Hepatocyte (in vitro differentiated cells): ENCODE results near the gene TSPAN15. TPM values are rescaled to one million over a fixed set of nuclear protein-coding genes. Genes with fewer than 3 reads are reported as not detected.
A peak's percentile ranks its signal among the peaks of the same experiment; 100 is the strongest.

ENCODE experiments used
- DNase-seq: peaks from one replicate; pipeline ENCODE4 v3.0.0-alpha.2; 2016; ENCODE audit warnings: low spot score
- H2AFZ ChIP-seq: fragments of 200-600 bp; sonication (generic); 2 replicates; pipeline ENCODE4 v1.6.0; 2016; ENCODE audit warnings: antibody characterized with exemption, mild to moderate bottlenecking
- H3K27ac ChIP-seq: fragments of 200-600 bp; sonication (generic); 2 replicates; pipeline ENCODE4 v1.5.1; 2016; ENCODE audit warnings: mild to moderate bottlenecking
- H3K27me3 ChIP-seq: fragments of 200-600 bp; sonication (generic); 2 replicates; pipeline ENCODE4 v1.6.1; 2016
- H3K36me3 ChIP-seq: fragments of 200-600 bp; sonication (generic); replicated peaks from 2 replicates; pipeline ENCODE4 v1.5.1; 2016; ENCODE audit warnings: low read depth; ENCODE audit not compliant: insufficient read depth
- H3K4me1 ChIP-seq: fragments of 200-600 bp; sonication (generic); 2 replicates; pipeline ENCODE4 v1.5.1; 2016; ENCODE audit warnings: mild to moderate bottlenecking, moderate library complexity; ENCODE audit not compliant: insufficient read depth
- H3K4me2 ChIP-seq: fragments of 200-600 bp; sonication (generic); 2 replicates; pipeline ENCODE4 v1.6.0; 2016
- H3K4me3 ChIP-seq: fragments of 200-600 bp; sonication (generic); 2 replicates; pipeline ENCODE4 v1.5.1; 2016; ENCODE audit warnings: mild to moderate bottlenecking
- H3K79me2 ChIP-seq: fragments of 200-600 bp; sonication (generic); 2 replicates; pipeline ENCODE4 v1.6.0; 2017; ENCODE audit warnings: mild to moderate bottlenecking
- H3K9me2 ChIP-seq: fragments of 200-600 bp; sonication (generic); replicated peaks from 2 replicates; pipeline ENCODE4 v1.6.0; 2017; ENCODE audit warnings: mild to moderate bottlenecking; ENCODE audit not compliant: insufficient read depth
- H3K9me3 ChIP-seq: fragments of 200-600 bp; sonication (generic); 2 replicates; pipeline ENCODE4 v1.5.1; 2016; ENCODE audit warnings: low read depth, mild to moderate bottlenecking
- H4K20me1 ChIP-seq: fragments of 200-600 bp; sonication (generic); 2 replicates; pipeline ENCODE4 v1.6.0; 2016; ENCODE audit warnings: mild to moderate bottlenecking; ENCODE audit not compliant: insufficient read depth, poor library complexity, severe bottlenecking
- EZH2 ChIP-seq: fragments of 200-600 bp; sonication (generic); IDR thresholded peaks from 2 replicates; pipeline ENCODE4 v1.6.1; 2016; ENCODE audit warnings: antibody characterized with exemption, mild to moderate bottlenecking, borderline replicate concordance
- EZH2phosphoT487 ChIP-seq: fragments of 200-600 bp; sonication (generic); IDR thresholded peaks from one replicate; pipeline ENCODE4 v1.6.1; 2018; ENCODE audit warnings: antibody characterized with exemption, mild to moderate bottlenecking, low read depth, moderate library complexity; ENCODE audit not compliant: unreplicated experiment, severe bottlenecking
- WGBS: methylation state at CpG from one replicate; pipeline ENCODE4 v1.1.6; 2016; ENCODE audit warnings: low lambda C conversion rate; ENCODE audit errors: missing lambda C conversion rate; 5-methylcytosine and 5-hydroxymethylcytosine counted together
- polyA plus RNA-seq: library from polyadenylated mRNA; unstranded; fragments of >200 nt; fragmentation: Nextera tagmentation; extraction: Ambion mirVana; gene quantifications from 2 replicates; pipeline ENCODE4 v1.2.1, GENCODE V29; 2016
- total RNA-seq: library from RNA; depleted of rRNA; stranded (reverse); fragments of >200 nt; gene quantifications from 2 replicates; pipeline ENCODE4 v1.2.3, GENCODE V29; 2014
- TF ChIP-seq, protein P1 (sequence below): fragments of 200-600 bp; sonication (generic); IDR thresholded peaks from 2 replicates; pipeline ENCODE4 v1.5.1; 2016; ENCODE audit warnings: antibody characterized with exemption, mild to moderate bottlenecking; ENCODE audit not compliant: poor library complexity

Gene TSPAN15
- total and polyA plus RNA-seq, 2 experiments from 2014 or later, result 29.0 to 66.4 TPM

DNA sequence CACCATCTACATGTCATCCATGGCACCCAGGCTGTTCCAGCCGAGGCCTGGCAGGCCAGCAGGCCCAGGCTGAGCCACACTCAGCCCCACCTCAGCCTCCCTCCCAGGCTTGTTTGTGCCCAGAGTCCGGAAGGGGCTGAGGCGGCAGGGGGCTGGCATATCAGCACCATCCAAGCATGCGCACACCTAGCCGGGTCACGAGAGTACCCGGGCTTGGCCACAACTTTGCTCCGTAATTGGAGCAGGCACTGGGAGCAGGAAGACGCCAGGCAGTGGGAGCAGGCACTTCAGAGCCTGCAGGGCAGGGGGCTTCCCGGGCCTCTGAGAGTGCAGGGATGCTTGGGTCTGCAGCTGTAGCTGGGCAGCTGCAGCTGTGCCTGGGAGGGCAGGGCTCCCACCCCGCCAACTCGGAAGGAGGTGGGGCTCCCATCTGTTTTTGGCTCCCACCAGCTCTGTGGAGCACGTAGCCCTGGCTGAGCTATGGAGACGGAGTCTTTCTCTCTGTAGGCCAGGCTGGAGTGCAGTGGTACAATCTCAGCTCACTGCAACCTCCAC lies 15.2 kb upstream of the TSPAN15 start:
- 93% methylated on average over 14 of the region's 14 CpGs for WGBS
- Histone ChIP-seq H2AFZ (no peak overlapping the region), H3K4me3 (no peak overlapping the region), H3K27me3 (no peaks in the 10 kb centered on the region), H3K9me3 (no peaks in the 10 kb centered on the region), H3K9me2 (no peaks in the 10 kb centered on the region), H3K27ac (no peak overlapping the region), H3K4me2 (no peak overlapping the region), H3K79me2 (no peaks in the 10 kb centered on the region), H3K4me1 (peaks cover 28% of the 10 kb centered on the region), H4K20me1 (no peaks in the 10 kb centered on the region), H3K36me3 (no peaks in the 10 kb centered on the region)
- DNase-seq, result no peak
- TF ChIP-seq EZH2phosphoT487 (no peak), EZH2 (no peak)
- TF ChIP-seq, protein P1, sequence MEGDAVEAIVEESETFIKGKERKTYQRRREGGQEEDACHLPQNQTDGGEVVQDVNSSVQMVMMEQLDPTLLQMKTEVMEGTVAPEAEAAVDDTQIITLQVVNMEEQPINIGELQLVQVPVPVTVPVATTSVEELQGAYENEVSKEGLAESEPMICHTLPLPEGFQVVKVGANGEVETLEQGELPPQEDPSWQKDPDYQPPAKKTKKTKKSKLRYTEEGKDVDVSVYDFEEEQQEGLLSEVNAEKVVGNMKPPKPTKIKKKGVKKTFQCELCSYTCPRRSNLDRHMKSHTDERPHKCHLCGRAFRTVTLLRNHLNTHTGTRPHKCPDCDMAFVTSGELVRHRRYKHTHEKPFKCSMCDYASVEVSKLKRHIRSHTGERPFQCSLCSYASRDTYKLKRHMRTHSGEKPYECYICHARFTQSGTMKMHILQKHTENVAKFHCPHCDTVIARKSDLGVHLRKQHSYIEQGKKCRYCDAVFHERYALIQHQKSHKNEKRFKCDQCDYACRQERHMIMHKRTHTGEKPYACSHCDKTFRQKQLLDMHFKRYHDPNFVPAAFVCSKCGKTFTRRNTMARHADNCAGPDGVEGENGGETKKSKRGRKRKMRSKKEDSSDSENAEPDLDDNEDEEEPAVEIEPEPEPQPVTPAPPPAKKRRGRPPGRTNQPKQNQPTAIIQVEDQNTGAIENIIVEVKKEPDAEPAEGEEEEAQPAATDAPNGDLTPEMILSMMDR, result no peak

DNA sequence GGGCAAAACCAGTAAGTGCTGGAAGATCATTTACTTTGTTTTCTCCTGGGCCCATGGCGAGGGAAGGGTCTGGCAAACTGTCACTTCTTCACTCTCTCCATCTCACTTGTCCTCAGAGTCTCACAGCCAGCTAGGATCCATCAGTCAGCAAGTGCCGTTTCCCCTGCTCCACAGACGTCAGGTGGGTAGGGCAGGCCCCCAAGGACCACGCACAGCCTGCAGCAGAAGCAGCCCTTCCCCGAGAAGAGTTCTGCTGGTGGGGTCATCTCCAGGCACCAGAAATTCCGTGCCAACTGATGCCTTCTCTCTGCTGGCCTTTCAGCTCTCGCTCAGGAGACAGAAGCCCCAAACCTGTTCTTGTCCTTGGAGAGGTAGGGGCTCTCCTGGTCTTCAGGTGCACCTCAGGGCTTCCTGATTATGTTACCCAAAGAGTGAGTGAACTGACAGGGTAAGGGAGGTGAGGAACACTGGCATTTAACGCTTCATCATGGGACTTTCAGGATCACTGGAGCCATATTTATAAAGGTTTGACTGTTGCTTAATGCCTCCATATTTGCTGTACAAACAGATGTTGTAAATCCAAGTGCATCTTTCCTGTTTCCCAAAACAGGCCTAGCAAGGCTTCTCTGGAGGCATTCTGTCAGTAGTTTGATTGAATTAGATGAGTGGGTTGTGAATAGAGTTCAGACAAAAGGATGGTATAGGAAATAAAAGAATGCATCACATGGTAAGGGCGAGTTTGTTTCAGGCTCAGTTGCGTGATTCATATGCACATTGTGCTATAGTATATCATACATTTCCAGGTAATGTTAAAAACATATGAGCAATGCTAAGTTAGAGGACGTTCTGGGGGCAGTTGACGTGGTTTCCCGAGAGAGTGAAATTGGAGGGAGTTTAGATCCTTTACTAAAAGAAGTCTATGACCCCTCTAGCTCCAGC lies 13.7 kb upstream of the TSPAN15 start:
- Histone ChIP-seq H3K4me1 (peaks cover 28% of the 10 kb centered on the region), H3K27ac (peak overlapping the region; percentile 92), H3K36me3 (no peaks in the 10 kb centered on the region), H3K79me2 (no peaks in the 10 kb centered on the region), H3K4me2 (peak overlapping the region; percentile 47), H4K20me1 (no peaks in the 10 kb centered on the region), H3K9me3 (no peaks in the 10 kb centered on the region), H3K9me2 (no peaks in the 10 kb centered on the region), H3K27me3 (no peaks in the 10 kb centered on the region), H3K4me3 (no peak overlapping the region), H2AFZ (no peak overlapping the region)
- no peak for TF ChIP-seq EZH2phosphoT487
- WGBS, result 87% methylated on average over 13 of the region's 13 CpGs
- no peak for DNase-seq

DNA sequence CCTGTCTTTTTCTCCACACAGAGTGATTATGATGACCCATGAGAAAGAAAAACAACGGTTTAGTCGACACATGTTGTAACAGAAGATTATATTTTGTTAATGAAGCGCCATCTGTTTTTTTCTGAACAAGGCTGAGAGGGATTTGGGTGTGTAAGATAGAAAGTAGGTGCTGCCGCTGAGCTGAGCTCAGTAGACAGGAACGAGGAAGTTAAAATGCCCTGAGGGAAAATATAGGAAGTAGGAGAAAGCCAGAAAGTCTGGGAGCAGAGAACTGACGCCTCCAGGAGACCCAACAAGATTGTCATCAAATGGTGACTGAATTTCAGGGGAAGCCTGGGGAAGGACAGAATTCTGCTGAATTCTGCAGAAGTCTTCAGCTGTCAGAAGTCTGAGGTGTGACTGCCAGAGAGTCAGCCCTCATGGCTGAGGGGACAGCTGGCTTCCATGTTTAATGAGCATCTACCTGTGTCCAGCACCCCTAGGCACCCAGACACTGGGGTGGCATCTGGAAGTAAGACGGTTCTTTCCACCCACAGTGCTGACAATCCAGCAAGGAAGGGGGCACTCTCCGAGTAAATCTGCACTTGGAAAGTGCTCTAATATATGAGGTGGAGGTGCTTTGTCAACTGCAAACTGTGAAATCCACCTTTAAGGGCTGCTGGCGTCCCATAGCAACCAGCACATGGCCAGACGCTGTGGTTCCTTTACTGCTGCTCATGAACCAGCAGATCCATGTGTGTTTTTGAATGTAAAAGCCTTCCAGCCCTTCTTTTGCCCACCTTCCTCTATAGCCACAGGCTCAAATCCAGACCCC lies 12.5 kb upstream of the TSPAN15 start:
- H4K20me1 ChIP-seq, result no peaks in the 10 kb centered on the region
- no peaks in the 10 kb centered on the region for H3K9me3 ChIP-seq
- 37% methylated on average over 10 of the region's 10 CpGs for WGBS
- H2AFZ ChIP-seq, result peak overlapping the region; percentile 48
- no peaks in the 10 kb centered on the region for H3K36me3 ChIP-seq
- no peaks in the 10 kb centered on the region for H3K27me3 ChIP-seq
- no peak overlapping the region for H3K4me3 ChIP-seq
- no peaks in the 10 kb centered on the region for H3K79me2 ChIP-seq
- H3K4me2 ChIP-seq, result peak overlapping the region; percentile 47
- H3K9me2 ChIP-seq, result no peaks in the 10 kb centered on the region
- H3K27ac ChIP-seq, result peak overlapping the region; percentile 92
- TF ChIP-seq EZH2 (no peak), EZH2phosphoT487 (no peak)
- TF ChIP-seq, protein P1, result no peak
- peak; percentile 72 for DNase-seq
- peaks cover 28% of the 10 kb centered on the region for H3K4me1 ChIP-seq

DNA sequence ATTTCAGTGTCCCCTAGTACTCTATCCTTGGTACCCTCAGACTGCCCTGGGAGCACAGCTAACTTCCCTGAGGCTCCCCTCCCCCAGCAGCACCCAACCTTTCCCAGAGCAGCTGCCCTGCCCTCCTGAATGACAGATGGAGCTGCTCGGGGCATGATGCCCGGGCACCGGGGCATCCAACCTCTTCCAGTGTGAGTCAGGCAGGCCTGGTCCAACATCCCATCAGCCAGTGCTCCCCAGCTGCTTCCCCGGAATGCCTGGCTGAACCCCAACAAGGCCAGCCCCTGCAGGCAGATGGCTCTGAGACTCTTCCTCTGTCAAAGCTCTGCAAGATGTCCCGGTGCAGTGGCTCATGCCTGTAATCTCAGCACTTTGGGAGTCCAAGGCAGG lies 11.9 kb upstream of the TSPAN15 start:
- Histone ChIP-seq H3K4me2 (peak overlapping the region; percentile 0), H3K27me3 (no peaks in the 10 kb centered on the region), H2AFZ (no peak overlapping the region), H3K9me2 (no peaks in the 10 kb centered on the region), H3K4me3 (no peak overlapping the region), H3K79me2 (no peaks in the 10 kb centered on the region), H3K36me3 (no peaks in the 10 kb centered on the region), H3K27ac (peak overlapping the region; percentile 92), H3K9me3 (no peaks in the 10 kb centered on the region), H3K4me1 (peaks cover 28% of the 10 kb centered on the region), H4K20me1 (no peaks in the 10 kb centered on the region)
- 90% methylated on average over 5 of the region's 5 CpGs for WGBS
- no peak for TF ChIP-seq EZH2phosphoT487
- no peak for DNase-seq
